LNCaP clone FGC (cell line): ENCODE results near the gene AVEN.

ENCODE experiments used
- DNase-seq: peaks from one replicate; pipeline ENCODE4 v3.0.0-alpha.2; 2011; ENCODE audit warnings: low read depth
- H3K4me3 ChIP-seq: 2 replicates; pipeline ENCODE4 v1.5.1; 2011; ENCODE audit warnings: mild to moderate bottlenecking, low read depth, low read length, control low read depth
- TF ChIP-seq, protein P1 (sequence below): IDR thresholded peaks from 2 replicates; pipeline ENCODE4 v1.5.1; 2012; ENCODE audit warnings: mild to moderate bottlenecking; ENCODE audit not compliant: control insufficient read depth, insufficient read depth; ENCODE audit errors: extremely low read depth

AVEN gene

DNA sequence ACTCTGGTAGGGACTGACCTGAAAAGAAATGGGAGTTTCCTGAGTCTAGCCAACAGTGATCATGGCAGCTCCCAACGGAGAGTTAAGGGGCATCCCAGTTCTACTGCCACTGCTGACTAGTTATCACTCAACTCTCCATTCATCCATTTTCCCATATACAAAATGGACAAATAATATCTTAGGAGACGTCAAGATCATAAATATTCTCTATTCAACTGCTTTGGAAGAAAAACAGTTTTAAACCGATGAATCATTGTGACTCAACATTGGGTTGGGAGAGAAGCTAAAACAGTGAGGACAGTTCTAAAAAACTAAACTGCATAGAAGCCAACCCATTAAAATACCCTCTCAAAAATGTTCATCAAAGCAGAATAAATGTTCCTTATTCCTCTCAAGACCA is 128.3 kb downstream of the AVEN start:
- DNase-seq, result no peak
- TF ChIP-seq, protein P1, sequence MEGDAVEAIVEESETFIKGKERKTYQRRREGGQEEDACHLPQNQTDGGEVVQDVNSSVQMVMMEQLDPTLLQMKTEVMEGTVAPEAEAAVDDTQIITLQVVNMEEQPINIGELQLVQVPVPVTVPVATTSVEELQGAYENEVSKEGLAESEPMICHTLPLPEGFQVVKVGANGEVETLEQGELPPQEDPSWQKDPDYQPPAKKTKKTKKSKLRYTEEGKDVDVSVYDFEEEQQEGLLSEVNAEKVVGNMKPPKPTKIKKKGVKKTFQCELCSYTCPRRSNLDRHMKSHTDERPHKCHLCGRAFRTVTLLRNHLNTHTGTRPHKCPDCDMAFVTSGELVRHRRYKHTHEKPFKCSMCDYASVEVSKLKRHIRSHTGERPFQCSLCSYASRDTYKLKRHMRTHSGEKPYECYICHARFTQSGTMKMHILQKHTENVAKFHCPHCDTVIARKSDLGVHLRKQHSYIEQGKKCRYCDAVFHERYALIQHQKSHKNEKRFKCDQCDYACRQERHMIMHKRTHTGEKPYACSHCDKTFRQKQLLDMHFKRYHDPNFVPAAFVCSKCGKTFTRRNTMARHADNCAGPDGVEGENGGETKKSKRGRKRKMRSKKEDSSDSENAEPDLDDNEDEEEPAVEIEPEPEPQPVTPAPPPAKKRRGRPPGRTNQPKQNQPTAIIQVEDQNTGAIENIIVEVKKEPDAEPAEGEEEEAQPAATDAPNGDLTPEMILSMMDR, result no peak
- H3K4me3 ChIP-seq, result no peak overlapping the region

DNA sequence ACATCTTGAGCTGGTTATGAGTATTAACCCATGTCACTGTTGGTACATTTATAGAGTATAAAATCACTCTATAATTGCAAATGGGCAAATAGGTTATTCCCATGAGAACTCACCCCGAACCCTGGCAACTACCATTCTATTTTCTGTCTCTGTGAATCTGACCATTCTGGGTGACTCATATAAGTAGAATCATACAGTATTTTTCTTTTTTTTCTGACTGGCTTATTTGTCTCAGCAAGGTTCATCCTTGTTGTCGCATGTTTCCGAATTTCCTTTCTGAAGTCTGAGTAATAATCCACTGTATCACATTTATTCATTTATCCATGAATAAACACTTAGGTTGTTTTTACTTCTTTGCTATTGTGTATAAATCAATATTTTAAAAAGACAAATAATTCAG is 130.6 kb downstream of the AVEN start:
- no peak overlapping the region for H3K4me3 ChIP-seq
- TF ChIP-seq, protein P1, result no peak
- no peak for DNase-seq

DNA sequence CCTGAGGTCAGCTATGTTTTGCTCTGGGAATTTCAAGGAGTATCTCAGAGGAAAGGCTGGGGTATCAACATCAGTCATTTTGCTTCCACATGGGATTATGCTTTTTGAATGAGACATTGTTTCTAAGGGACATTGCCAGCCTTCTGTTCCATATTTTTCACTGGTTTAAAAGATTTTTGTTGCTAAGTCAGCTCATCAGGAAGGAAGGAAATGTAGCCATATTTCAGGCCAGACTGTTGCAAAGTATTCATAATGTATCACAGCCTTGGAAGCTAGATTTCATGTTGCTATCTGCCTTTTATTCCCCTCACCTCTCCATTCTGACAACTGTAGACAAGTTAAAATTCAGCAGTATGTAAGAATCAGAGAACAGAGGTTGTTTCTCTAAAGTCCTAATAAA is 131.7 kb downstream of the AVEN start:
- TF ChIP-seq, protein P1, result no peak
- no peak overlapping the region for H3K4me3 ChIP-seq
- no peak for DNase-seq

DNA sequence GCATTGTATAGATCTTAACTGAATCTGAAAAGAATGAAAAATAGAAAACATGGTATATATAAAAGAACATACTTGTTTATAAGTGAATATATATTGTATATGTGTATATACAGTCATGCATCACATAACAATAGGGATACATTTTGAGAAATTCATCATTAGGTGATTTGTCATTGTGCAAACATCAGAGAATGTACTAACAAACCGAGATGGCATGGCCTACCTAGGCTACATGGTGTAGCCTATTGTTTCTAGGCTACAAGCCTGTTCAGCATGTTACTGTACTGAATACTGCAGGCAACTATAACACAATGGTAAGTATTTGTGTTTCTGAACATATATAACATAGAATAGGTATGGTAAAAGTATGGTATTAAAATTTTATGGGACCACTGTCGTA is 135.3 kb downstream of the AVEN start:
- TF ChIP-seq, protein P1, result no peak
- DNase-seq, result no peak
- no peak overlapping the region for H3K4me3 ChIP-seq

DNA sequence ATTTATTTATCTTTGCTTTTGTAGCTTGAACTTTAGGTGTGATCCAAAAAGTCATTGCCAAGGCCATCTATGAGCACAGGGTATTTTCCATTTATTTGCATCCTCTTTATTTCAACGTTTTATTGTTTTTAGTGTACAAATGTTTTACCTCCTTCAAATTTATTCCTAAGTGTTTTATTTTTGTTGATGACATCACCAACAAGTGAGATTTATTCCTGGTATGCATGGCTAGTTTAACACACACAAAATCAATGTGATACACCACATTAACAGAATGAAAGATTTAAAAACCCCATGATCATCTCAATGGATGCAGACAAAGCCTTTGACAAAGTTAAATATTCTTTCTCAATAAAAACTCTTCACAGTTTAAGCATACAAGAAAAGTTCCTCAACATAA is 137.0 kb downstream of the AVEN start:
- no peak overlapping the region for H3K4me3 ChIP-seq
- no peak for DNase-seq
- TF ChIP-seq, protein P1, result no peak

DNA sequence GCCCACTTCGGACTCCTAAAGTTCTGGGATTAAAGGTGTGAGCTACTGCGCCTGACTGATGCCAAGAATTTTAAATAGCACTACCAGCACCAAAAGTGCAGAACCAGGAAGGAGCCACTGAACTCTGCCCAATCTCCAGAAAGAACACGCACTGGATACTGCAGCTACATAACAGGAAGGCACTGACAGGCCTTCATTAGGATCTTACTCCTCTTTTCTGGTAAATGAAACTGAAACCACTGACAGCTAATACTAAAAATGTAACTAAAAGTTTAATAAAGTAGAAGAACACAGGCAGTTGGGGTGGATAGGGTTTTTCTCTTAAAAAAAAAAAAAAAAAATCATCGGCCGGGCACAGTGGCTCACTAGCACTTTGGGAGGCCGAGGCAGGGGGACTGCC is 144.8 kb downstream of the AVEN start:
- TF ChIP-seq, protein P1, result no peak
- no peak for DNase-seq
- H3K4me3 ChIP-seq, result no peak overlapping the region

DNA sequence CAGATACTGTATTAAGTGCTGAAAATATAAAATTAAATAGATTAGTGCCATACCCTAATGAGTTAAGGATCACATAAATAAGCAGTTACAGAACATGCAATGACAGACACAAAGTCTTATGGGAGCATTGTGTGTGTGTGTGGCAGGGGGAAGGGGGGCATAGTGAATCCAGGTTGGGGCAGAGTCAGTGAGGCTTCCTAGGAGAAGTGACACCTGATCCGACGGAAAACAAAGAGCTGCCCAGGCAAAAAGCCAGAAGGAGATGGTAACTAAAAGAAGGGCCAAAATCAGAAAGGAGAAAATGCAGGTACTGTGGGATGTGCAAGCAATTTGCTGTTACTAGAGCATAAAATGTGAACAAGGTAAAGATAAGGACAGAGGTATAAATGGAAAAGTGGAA is 150.8 kb downstream of the AVEN start:
- peak; percentile 28 for DNase-seq

More for the DNA sequence above, 150.8 kb downstream of the AVEN start:
- TF ChIP-seq, protein P1, result no peak
- H3K4me3 ChIP-seq, result no peak overlapping the region
